Stimulated activated effector memory CD8-positive, alpha-beta T cell treated with anti-CD3 and anti-CD28 coated beads, Interleukin-12 subunit alpha, Interleukin-12 subunit beta, amount 100 ng/mL, for 72 hours (primary cell): ENCODE results near the gene KRT80.

Experiments
- ATAC-seq: fragments of 150-1000 bp; cut with Tn5 transposase; 2 replicates; pipeline ENCODE4 v1.10.0; 2021
- DNase-seq, 2 donors: peaks; one replicate each; pipeline ENCODE4 v3.0.0; 2021 to 2022; ENCODE audit warnings: low spot score in 2 of 2
- H3K27ac Mint-ChIP-seq: one replicate; pipeline ENCODE4 v1.8.0; 2022; ENCODE audit warnings: mild to moderate bottlenecking, mixed read lengths
- H3K36me3 Mint-ChIP-seq: one replicate; pipeline ENCODE4 v1.8.0; 2022; ENCODE audit warnings: mild to moderate bottlenecking, mixed read lengths
- H3K4me1 Mint-ChIP-seq: one replicate; pipeline ENCODE4 v1.8.0; 2022; ENCODE audit warnings: mixed read lengths
- H3K4me3 Mint-ChIP-seq: one replicate; pipeline ENCODE4 v1.8.0; 2022; ENCODE audit warnings: mild to moderate bottlenecking, mixed read lengths
- H3K9me3 Mint-ChIP-seq: one replicate; pipeline ENCODE4 v1.8.0; 2022; ENCODE audit warnings: mixed read lengths

KRT80 gene

GRCh38 chr12:52169886-52170285 lies 21.9 kb downstream of the KRT80 start:
- DNase-seq (no peak), ATAC-seq (no peak)
- Mint-ChIP-seq H3K4me3 (no peak overlapping the region), H3K9me3 (no peaks in the 10 kb centered on the region), H3K27ac (peak overlapping the region; percentile 74), H3K4me1 (no peaks in the 10 kb centered on the region), H3K36me3 (no peaks in the 10 kb centered on the region)

- peaks cover 7% of the 10 kb centered on the region for H3K4me1 Mint-ChIP-seq
- no peaks in the 10 kb centered on the region for H3K9me3 Mint-ChIP-seq
- H3K4me3 Mint-ChIP-seq = no peak overlapping the region
- H3K27ac Mint-ChIP-seq = no peak overlapping the region
- DNase-seq (no peak), ATAC-seq (peak; percentile 38)
- no peaks in the 10 kb centered on the region for H3K36me3 Mint-ChIP-seq
Observed at GRCh38 chr12:52168019-52168717, 23.6 kb downstream of the KRT80 start.

- no peak overlapping the region for H3K4me3 Mint-ChIP-seq
- H3K27ac Mint-ChIP-seq = no peak overlapping the region
- ATAC-seq (no peak), DNase-seq (no peak)
- peaks cover 7% of the 10 kb centered on the region for H3K4me1 Mint-ChIP-seq
- no peaks in the 10 kb centered on the region for H3K9me3 Mint-ChIP-seq
- no peaks in the 10 kb centered on the region for H3K36me3 Mint-ChIP-seq
Observed at GRCh38 chr12:52167526-52167925, 24.3 kb downstream of the KRT80 start.

GRCh38 chr12:52166672-52167071 lies 25.1 kb downstream of the KRT80 start:
- no peak for ATAC-seq
- Mint-ChIP-seq H3K9me3 (no peaks in the 10 kb centered on the region), H3K36me3 (no peaks in the 10 kb centered on the region), H3K4me3 (no peak overlapping the region), H3K4me1 (peaks cover 11% of the 10 kb centered on the region), H3K27ac (peak overlapping the region; percentile 4)
- DNase-seq = no peak

GRCh38 chr12:52165096-52165855 lies 26.5 kb downstream of the KRT80 start:
- Mint-ChIP-seq H3K4me1 (peaks cover 19% of the 10 kb centered on the region), H3K36me3 (no peaks in the 10 kb centered on the region), H3K27ac (peak overlapping the region; percentile 4), H3K9me3 (no peaks in the 10 kb centered on the region), H3K4me3 (no peak overlapping the region)
- no peak for ATAC-seq
- no peak for DNase-seq

- DNase-seq = no peak
- H3K9me3 Mint-ChIP-seq = no peaks in the 10 kb centered on the region
- H3K4me1 Mint-ChIP-seq = peaks cover 19% of the 10 kb centered on the region
- H3K27ac Mint-ChIP-seq = no peak overlapping the region
- no peaks in the 10 kb centered on the region for H3K36me3 Mint-ChIP-seq
- no peak overlapping the region for H3K4me3 Mint-ChIP-seq
- no peak for ATAC-seq
Observed at GRCh38 chr12:52164624-52165023, 27.2 kb downstream of the KRT80 start.

- H3K4me3 Mint-ChIP-seq = no peak overlapping the region
- H3K36me3 Mint-ChIP-seq = no peaks in the 10 kb centered on the region
- H3K4me1 Mint-ChIP-seq = peaks cover 19% of the 10 kb centered on the region
- DNase-seq = no peak
- no peak overlapping the region for H3K27ac Mint-ChIP-seq
- no peaks in the 10 kb centered on the region for H3K9me3 Mint-ChIP-seq
- ATAC-seq = no peak
Observed at GRCh38 chr12:52162981-52163380, 28.8 kb downstream of the KRT80 start.

GRCh38 chr12:52160200-52160599 lies 31.6 kb downstream of the KRT80 start:
- no peaks in the 10 kb centered on the region for H3K36me3 Mint-ChIP-seq
- no peak for DNase-seq

GRCh38 chr12:52157566-52158150 lies 34.2 kb downstream of the KRT80 start:
- H3K9me3 Mint-ChIP-seq = no peaks in the 10 kb centered on the region

More at GRCh38 chr12:52160200-52160599, 31.6 kb downstream of the KRT80 start:
- ATAC-seq = no peak
- H3K9me3 Mint-ChIP-seq = no peaks in the 10 kb centered on the region
- H3K27ac Mint-ChIP-seq = no peak overlapping the region
- H3K4me3 Mint-ChIP-seq = no peak overlapping the region
- H3K4me1 Mint-ChIP-seq = peaks cover 24% of the 10 kb centered on the region

GRCh38 chr12:52156757-52157565 lies 34.9 kb downstream of the KRT80 start:
- H3K9me3 Mint-ChIP-seq = no peaks in the 10 kb centered on the region
- no peak overlapping the region for H3K27ac Mint-ChIP-seq
- peaks cover 20% of the 10 kb centered on the region for H3K4me1 Mint-ChIP-seq
- ATAC-seq (peak; percentile 64), DNase-seq (peak; percentile 64 to 84)
- no peak overlapping the region for H3K4me3 Mint-ChIP-seq
- H3K36me3 Mint-ChIP-seq = no peaks in the 10 kb centered on the region

More at GRCh38 chr12:52157566-52158150, 34.2 kb downstream of the KRT80 start:
- Mint-ChIP-seq H3K36me3 (no peaks in the 10 kb centered on the region), H3K27ac (no peak overlapping the region), H3K4me3 (no peak overlapping the region), H3K4me1 (peaks cover 21% of the 10 kb centered on the region)
- DNase-seq (no peak), ATAC-seq (no peak)

GRCh38 chr12:52156311-52156710 lies 35.5 kb downstream of the KRT80 start:
- no peaks in the 10 kb centered on the region for H3K9me3 Mint-ChIP-seq

GRCh38 chr12:52155048-52155868 lies 36.6 kb downstream of the KRT80 start:
- DNase-seq (no peak), ATAC-seq (no peak)
- Mint-ChIP-seq H3K27ac (no peak overlapping the region), H3K9me3 (no peaks in the 10 kb centered on the region), H3K4me3 (no peak overlapping the region), H3K36me3 (no peaks in the 10 kb centered on the region), H3K4me1 (peaks cover 21% of the 10 kb centered on the region)

More at GRCh38 chr12:52156311-52156710, 35.5 kb downstream of the KRT80 start:
- Mint-ChIP-seq H3K4me3 (no peak overlapping the region), H3K36me3 (no peaks in the 10 kb centered on the region), H3K27ac (no peak overlapping the region), H3K4me1 (peaks cover 20% of the 10 kb centered on the region)
- DNase-seq = no peak
- ATAC-seq = no peak

GRCh38 chr12:52152905-52153317 lies 38.9 kb downstream of the KRT80 start:
- Mint-ChIP-seq H3K9me3 (no peaks in the 10 kb centered on the region), H3K36me3 (no peaks in the 10 kb centered on the region), H3K27ac (no peak overlapping the region), H3K4me1 (peaks cover 21% of the 10 kb centered on the region), H3K4me3 (no peak overlapping the region)
- no peak for DNase-seq
- no peak for ATAC-seq
